GM23338 (cell line): ENCODE data around the gene SCN3A. TPM values are rescaled to one million over a fixed set of nuclear protein-coding genes. Genes with fewer than 3 reads are reported as not detected.

ENCODE experiments used
- ATAC-seq: fragments of 200-7000 bp; cut with Tn5 transposase; 3 replicates; pipeline ENCODE4 v1.9.1; 2020
- DNase-seq: peaks from one replicate; pipeline ENCODE4 v3.0.0-alpha.2; 2015; ENCODE audit warnings: low spot score
- H2AFZ ChIP-seq: fragments of 200-600 bp; sonication (generic); 2 replicates; pipeline ENCODE4 v1.8.0; 2016; ENCODE audit warnings: antibody characterized with exemption, mild to moderate bottlenecking, moderate library complexity
- H3F3A ChIP-seq: fragments of 200-600 bp; sonication (generic); replicated peaks from 2 replicates; pipeline ENCODE4 v1.8.0; 2017; ENCODE audit warnings: antibody characterized with exemption, mixed run types, low read depth
- H3K27ac ChIP-seq: fragments of 200-600 bp; sonication (generic); 2 replicates; pipeline ENCODE4 v1.6.1; 2016; ENCODE audit warnings: low read depth
- H3K27me3 ChIP-seq: fragments of 200-600 bp; sonication (generic); 2 replicates; pipeline ENCODE4 v1.8.0; 2016; ENCODE audit warnings: mild to moderate bottlenecking, mixed run types, moderate library complexity; ENCODE audit not compliant: insufficient read depth
- H3K36me3 ChIP-seq: fragments of 200-600 bp; sonication (generic); 2 replicates; pipeline ENCODE4 v1.8.0; 2016; ENCODE audit warnings: mild to moderate bottlenecking; ENCODE audit not compliant: insufficient read depth
- H3K4me1 ChIP-seq: fragments of 200-600 bp; sonication (generic); 2 replicates; pipeline ENCODE4 v1.8.0; 2016; ENCODE audit warnings: mild to moderate bottlenecking, moderate library complexity; ENCODE audit not compliant: insufficient read depth
- H3K4me2 ChIP-seq: fragments of 200-600 bp; sonication (generic); 2 replicates; pipeline ENCODE4 v1.7.1; 2017; ENCODE audit warnings: mixed run types
- H3K4me3 ChIP-seq: fragments of 200-600 bp; sonication (generic); 2 replicates; pipeline ENCODE4 v1.6.1; 2016; ENCODE audit warnings: mixed run types
- H3K79me2 ChIP-seq: fragments of 200-600 bp; sonication (generic); replicated peaks from 2 replicates; pipeline ENCODE4 v1.8.0; 2017; ENCODE audit warnings: mild to moderate bottlenecking; ENCODE audit not compliant: insufficient read depth
- H3K9me2 ChIP-seq: fragments of 200-600 bp; sonication (generic); 2 replicates; pipeline ENCODE4 v1.8.0; 2017; ENCODE audit not compliant: insufficient read depth
- H4K20me1 ChIP-seq: fragments of 200-600 bp; sonication (generic); replicated peaks from 2 replicates; pipeline ENCODE4 v1.8.0; 2017; ENCODE audit warnings: mild to moderate bottlenecking; ENCODE audit not compliant: insufficient read depth
- H3K27ac Mint-ChIP-seq: 2 replicates; pipeline ENCODE4 v1.8.0; 2020; ENCODE audit warnings: inconsistent platforms, mild to moderate bottlenecking, moderate library complexity, mixed read lengths
- H3K27me3 Mint-ChIP-seq: 3 replicates; pipeline ENCODE4 v1.8.0; 2022; ENCODE audit warnings: low read depth, mild to moderate bottlenecking, moderate library complexity, mixed read lengths, inconsistent platforms; ENCODE audit not compliant: insufficient read depth, poor library complexity
- H3K36me3 Mint-ChIP-seq: 3 replicates; pipeline ENCODE4 v1.8.0; 2021; ENCODE audit warnings: low read depth, mild to moderate bottlenecking, inconsistent platforms, moderate library complexity, mixed read lengths
- H3K4me1 Mint-ChIP-seq: 3 replicates; pipeline ENCODE4 v1.8.0; 2020; ENCODE audit warnings: mild to moderate bottlenecking, inconsistent platforms, mixed read lengths
- H3K4me3 Mint-ChIP-seq: 3 replicates; pipeline ENCODE4 v1.8.0; 2021; ENCODE audit warnings: moderate library complexity, mild to moderate bottlenecking, inconsistent platforms, mixed read lengths
- H3K9me3 Mint-ChIP-seq: 3 replicates; pipeline ENCODE4 v1.8.0; 2020; ENCODE audit warnings: moderate library complexity, mild to moderate bottlenecking, inconsistent platforms, mixed read lengths
- CREB1 ChIP-seq: fragments of 250-450 bp; sonication (Bioruptor Pico); IDR thresholded peaks from 2 replicates; pipeline ENCODE4 v1.5.0; 2020; ENCODE audit warnings: low read depth, mild to moderate bottlenecking, moderate library complexity
- EZH2phosphoT487 ChIP-seq: fragments of 200-600 bp; sonication (generic); IDR thresholded peaks from one replicate; pipeline ENCODE4 v1.8.1; 2018; ENCODE audit warnings: antibody characterized with exemption; ENCODE audit not compliant: unreplicated experiment
- NANOG ChIP-seq: IDR thresholded peaks from 2 replicates; pipeline ENCODE4 v1.6.1; 2016; ENCODE audit warnings: antibody characterized with exemption, borderline replicate concordance
- POLR2AphosphoS5 ChIP-seq: IDR thresholded peaks from 2 replicates; pipeline ENCODE4 v1.6.1; 2016; ENCODE audit warnings: antibody characterized with exemption, low read depth
- STAT1 ChIP-seq: IDR thresholded peaks from one replicate; pipeline ENCODE4 v1.6.1; 2016; ENCODE audit warnings: antibody characterized with exemption; ENCODE audit not compliant: unreplicated experiment
- ZNF114 ChIP-seq: fragments of 250-450 bp; sonication (Bioruptor Pico); IDR thresholded peaks from 2 replicates; pipeline ENCODE4 v1.5.0; 2020; ENCODE audit warnings: mild to moderate bottlenecking, moderate library complexity
- ZNF331 ChIP-seq: fragments of 250-450 bp; sonication (Bioruptor Pico); IDR thresholded peaks from 2 replicates; pipeline ENCODE4 v1.5.0; 2020; ENCODE audit warnings: low read depth, mild to moderate bottlenecking, moderate library complexity
- polyA plus RNA-seq: library from polyadenylated mRNA; unstranded; fragments of >200 nt; fragmentation: Nextera tagmentation; extraction: Ambion mirVana; gene quantifications from 2 replicates; pipeline ENCODE4 v1.2.1, GENCODE V29; 2016
- total RNA-seq: library from RNA; depleted of rRNA; stranded (reverse); fragments of >200 nt; shearing (Covaris generic); gene quantifications from 2 replicates; pipeline ENCODE4 v1.2.3, GENCODE V29; 2014
- TF ChIP-seq, protein P1 (sequence below): IDR thresholded peaks from one replicate; pipeline ENCODE4 v1.6.1; 2018; ENCODE audit warnings: antibody characterized with exemption; ENCODE audit not compliant: unreplicated experiment
- TF ChIP-seq, protein P2 (sequence below): IDR thresholded peaks from 2 replicates; pipeline ENCODE4 v1.6.1; 2016; ENCODE audit warnings: antibody characterized with exemption
- TF ChIP-seq, protein P3 (sequence below), 2 experiments: fragments of 200-600 bp in 1 of 2; sonication (generic) in 1 of 2; conservative IDR thresholded peaks; 2 replicates each; pipeline versions ENCODE4 v1.5.1 to v1.6.1; 2016 to 2017; ENCODE audit warnings: antibody characterized with exemption in 2 of 2, low read depth in 2 of 2, mild to moderate bottlenecking in 2 of 2, moderate library complexity in 1 of 2

SCN3A gene
- total and polyA plus RNA-seq, 2 experiments from 2014 or later, result 0.66 TPM; not detected in 1

GRCh38 chr2:165224941-165225340 is 21.1 kb upstream of the SCN3A start:
- Histone ChIP-seq H3K4me2 (no peak overlapping the region), H4K20me1 (no peaks in the 10 kb centered on the region), H3K27ac (no peak overlapping the region), H3F3A (no peaks in the 10 kb centered on the region), H3K36me3 (no peaks in the 10 kb centered on the region), H3K9me2 (no peaks in the 10 kb centered on the region), H3K27me3 (no peaks in the 10 kb centered on the region), H3K4me3 (no peak overlapping the region), H3K4me1 (peaks cover 5% of the 10 kb centered on the region; the same call in 1 of the 2 replicates), H2AFZ (no peak overlapping the region), H3K79me2 (no peaks in the 10 kb centered on the region)
- no peak for TF ChIP-seq NANOG
- TF ChIP-seq STAT1, result no peak
- TF ChIP-seq POLR2AphosphoS5, result no peak
- TF ChIP-seq CREB1, result no peak
- TF ChIP-seq ZNF331 (CRISPR knock-in tag), result no peak
- no peaks in the 10 kb centered on the region for H3K9me3 Mint-ChIP-seq
- no peaks in the 10 kb centered on the region for H3K27me3 Mint-ChIP-seq
- H3K36me3 Mint-ChIP-seq, result no peaks in the 10 kb centered on the region
- H3K4me1 Mint-ChIP-seq, result peaks cover 10% of the 10 kb centered on the region
- H3K27ac Mint-ChIP-seq, result no peak overlapping the region
- no peak for DNase-seq
- H3K4me3 Mint-ChIP-seq, result no peak overlapping the region
- ATAC-seq, result no peak

- H3K36me3 ChIP-seq, result no peaks in the 10 kb centered on the region
- Mint-ChIP-seq H3K36me3 (no peaks in the 10 kb centered on the region), H3K27ac (no peak overlapping the region), H3K9me3 (no peaks in the 10 kb centered on the region), H3K4me1 (peaks cover 10% of the 10 kb centered on the region), H3K4me3 (no peak overlapping the region), H3K27me3 (no peaks in the 10 kb centered on the region)
- no peaks in the 10 kb centered on the region for H3K79me2 ChIP-seq
- peaks cover 5% of the 10 kb centered on the region; the same call in 1 of the 2 replicates for H3K4me1 ChIP-seq
- no peaks in the 10 kb centered on the region for H3K27me3 ChIP-seq
- no peaks in the 10 kb centered on the region for H4K20me1 ChIP-seq
- no peak for ATAC-seq
- H2AFZ ChIP-seq, result no peak overlapping the region
- H3K9me2 ChIP-seq, result no peaks in the 10 kb centered on the region
- no peak for DNase-seq
- no peak overlapping the region for H3K4me2 ChIP-seq
- H3F3A ChIP-seq, result no peaks in the 10 kb centered on the region
- H3K4me3 ChIP-seq, result no peak overlapping the region
- no peak overlapping the region for H3K27ac ChIP-seq
- TF ChIP-seq, protein P1, sequence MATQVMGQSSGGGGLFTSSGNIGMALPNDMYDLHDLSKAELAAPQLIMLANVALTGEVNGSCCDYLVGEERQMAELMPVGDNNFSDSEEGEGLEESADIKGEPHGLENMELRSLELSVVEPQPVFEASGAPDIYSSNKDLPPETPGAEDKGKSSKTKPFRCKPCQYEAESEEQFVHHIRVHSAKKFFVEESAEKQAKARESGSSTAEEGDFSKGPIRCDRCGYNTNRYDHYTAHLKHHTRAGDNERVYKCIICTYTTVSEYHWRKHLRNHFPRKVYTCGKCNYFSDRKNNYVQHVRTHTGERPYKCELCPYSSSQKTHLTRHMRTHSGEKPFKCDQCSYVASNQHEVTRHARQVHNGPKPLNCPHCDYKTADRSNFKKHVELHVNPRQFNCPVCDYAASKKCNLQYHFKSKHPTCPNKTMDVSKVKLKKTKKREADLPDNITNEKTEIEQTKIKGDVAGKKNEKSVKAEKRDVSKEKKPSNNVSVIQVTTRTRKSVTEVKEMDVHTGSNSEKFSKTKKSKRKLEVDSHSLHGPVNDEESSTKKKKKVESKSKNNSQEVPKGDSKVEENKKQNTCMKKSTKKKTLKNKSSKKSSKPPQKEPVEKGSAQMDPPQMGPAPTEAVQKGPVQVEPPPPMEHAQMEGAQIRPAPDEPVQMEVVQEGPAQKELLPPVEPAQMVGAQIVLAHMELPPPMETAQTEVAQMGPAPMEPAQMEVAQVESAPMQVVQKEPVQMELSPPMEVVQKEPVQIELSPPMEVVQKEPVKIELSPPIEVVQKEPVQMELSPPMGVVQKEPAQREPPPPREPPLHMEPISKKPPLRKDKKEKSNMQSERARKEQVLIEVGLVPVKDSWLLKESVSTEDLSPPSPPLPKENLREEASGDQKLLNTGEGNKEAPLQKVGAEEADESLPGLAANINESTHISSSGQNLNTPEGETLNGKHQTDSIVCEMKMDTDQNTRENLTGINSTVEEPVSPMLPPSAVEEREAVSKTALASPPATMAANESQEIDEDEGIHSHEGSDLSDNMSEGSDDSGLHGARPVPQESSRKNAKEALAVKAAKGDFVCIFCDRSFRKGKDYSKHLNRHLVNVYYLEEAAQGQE, result no peak
- TF ChIP-seq NANOG, result no peak
- TF ChIP-seq CREB1, result no peak
- TF ChIP-seq STAT1, result no peak
- TF ChIP-seq EZH2phosphoT487, result no peak
- no peak for TF ChIP-seq ZNF114 (CRISPR knock-in tag)
- TF ChIP-seq, protein P2, sequence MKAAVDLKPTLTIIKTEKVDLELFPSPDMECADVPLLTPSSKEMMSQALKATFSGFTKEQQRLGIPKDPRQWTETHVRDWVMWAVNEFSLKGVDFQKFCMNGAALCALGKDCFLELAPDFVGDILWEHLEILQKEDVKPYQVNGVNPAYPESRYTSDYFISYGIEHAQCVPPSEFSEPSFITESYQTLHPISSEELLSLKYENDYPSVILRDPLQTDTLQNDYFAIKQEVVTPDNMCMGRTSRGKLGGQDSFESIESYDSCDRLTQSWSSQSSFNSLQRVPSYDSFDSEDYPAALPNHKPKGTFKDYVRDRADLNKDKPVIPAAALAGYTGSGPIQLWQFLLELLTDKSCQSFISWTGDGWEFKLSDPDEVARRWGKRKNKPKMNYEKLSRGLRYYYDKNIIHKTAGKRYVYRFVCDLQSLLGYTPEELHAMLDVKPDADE, result no peak
- TF ChIP-seq, protein P3, sequence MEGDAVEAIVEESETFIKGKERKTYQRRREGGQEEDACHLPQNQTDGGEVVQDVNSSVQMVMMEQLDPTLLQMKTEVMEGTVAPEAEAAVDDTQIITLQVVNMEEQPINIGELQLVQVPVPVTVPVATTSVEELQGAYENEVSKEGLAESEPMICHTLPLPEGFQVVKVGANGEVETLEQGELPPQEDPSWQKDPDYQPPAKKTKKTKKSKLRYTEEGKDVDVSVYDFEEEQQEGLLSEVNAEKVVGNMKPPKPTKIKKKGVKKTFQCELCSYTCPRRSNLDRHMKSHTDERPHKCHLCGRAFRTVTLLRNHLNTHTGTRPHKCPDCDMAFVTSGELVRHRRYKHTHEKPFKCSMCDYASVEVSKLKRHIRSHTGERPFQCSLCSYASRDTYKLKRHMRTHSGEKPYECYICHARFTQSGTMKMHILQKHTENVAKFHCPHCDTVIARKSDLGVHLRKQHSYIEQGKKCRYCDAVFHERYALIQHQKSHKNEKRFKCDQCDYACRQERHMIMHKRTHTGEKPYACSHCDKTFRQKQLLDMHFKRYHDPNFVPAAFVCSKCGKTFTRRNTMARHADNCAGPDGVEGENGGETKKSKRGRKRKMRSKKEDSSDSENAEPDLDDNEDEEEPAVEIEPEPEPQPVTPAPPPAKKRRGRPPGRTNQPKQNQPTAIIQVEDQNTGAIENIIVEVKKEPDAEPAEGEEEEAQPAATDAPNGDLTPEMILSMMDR (conservative IDR thresholded peaks at IDR 0.05; ENCODE audit: low read depth in 2 of 2), result no peak
- no peak for TF ChIP-seq POLR2AphosphoS5
These were observed 15.6 kb upstream of the SCN3A start for GRCh38 chr2:165219481-165219880.
